HG02981 (cell line): ENCODE measurements around the gene COL16A1.

ENCODE experiments used
- ATAC-seq: cut with Tn5 transposase; IDR thresholded peaks from one replicate; pipeline ENCODE4 v1.9.1; 2021; ENCODE audit warnings: mild to moderate bottlenecking, moderate library complexity; ENCODE audit not compliant: unreplicated experiment

COL16A1 gene

DNA sequence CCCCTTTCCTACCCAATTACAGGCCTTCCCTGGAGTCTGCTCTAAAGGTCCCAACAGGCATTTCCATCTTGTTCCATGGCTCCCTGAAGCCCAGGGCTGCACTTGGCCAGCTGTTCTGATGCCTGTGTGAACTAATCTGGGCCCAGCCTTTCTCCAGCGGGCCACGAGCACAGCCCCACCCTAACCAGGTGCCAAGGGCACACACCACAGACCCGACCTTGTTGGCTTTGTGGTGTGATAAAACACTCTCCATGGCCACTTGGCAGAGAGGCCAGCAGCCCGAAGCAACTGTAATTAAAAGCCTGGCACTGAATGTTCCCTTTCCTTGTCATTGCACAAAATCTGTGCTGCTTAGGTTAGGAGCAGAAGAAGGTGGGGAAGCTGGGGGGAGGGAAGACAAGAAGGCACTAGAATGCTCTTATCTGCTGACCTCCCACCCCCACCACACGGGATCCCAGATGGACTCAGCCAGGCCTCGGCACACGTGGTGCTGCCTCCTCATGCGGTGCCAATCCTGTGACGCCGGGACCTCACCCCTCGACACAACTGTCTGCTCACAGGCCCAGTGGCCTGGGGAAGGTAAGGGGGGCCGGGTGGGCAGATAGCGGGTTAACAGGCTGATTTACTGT lies 76.4 kb downstream of the COL16A1 start:
- ATAC-seq, result no peak

DNA sequence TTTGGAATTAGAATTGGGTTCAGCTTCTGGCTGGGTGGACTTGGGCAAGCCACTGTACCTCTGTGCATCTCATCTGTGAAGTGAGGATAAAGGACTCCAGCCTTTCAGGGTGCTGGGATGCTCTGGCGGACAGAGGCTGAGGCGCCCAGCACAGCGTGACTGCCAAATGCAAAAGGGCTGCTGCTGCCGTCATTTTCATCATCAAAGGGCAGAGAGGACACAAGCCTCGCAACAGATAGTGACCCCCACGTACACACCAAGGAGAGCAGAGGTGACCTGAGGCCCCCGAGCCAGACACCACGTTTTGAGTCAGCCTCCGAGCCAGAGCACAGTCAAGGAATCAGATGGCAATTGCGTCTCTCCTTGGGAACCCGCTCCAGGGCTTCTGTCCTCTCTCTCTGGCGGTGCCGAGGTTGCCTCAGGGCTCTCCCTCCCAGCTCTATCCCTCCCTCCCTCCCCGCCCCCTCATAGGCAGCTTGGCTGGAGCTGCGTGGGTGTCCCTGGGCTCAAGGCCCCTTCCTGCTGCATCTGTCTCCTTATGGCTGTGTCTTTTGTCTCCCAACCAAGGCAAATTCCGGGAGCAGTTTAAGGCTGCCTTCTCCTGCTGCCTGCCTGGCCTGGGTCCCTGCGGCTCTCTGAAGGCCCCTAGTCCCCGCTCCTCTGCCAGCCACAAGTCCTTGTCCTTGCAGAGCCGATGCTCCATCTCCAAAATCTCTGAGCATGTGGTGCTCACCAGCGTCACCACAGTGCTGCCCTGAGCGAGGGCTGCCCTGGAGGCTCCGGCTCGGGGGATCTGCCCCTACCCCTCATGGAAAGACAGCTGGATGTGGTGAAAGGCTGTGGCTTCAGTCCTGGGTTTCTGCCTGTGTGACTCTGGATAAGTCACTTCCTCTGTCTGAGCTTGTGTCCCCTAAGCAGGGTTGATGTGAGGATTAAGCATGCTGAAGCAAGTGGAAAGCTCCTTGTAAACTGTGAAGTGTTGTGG lies 77.3 kb downstream of the COL16A1 start:
- ATAC-seq, result no peak

DNA sequence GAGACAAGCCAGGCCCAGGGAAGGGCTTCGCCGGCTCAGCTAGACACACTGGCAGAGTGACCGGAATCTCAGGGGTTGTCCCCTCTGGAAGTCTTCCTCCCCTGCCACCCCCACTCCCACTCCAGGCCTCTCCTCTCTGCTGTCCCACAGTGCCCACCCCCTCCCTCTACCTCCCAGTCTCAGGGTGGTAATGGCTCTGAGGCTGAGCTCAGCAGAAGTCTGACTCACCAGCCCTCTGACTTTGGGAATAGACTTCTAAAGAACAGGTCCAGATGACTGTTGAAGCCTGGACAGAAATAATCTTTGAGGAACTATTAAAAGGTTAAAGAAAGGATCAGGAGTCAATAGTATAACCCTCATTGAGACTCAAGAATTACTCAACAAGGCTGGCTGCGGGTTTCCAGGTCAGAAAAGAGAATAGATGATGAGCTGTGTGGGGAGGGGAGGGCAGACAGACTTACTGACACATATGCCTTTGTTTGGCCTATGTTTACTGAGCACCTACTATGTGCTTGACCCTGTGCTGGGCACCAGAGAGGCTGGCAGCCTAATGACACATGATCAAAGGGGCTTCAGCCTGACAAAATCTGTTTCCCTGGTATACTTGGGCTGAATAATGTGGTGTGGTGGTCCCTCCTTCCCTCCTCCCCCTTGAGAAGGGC lies 78.1 kb downstream of the COL16A1 start:
- ATAC-seq, result no peak

DNA sequence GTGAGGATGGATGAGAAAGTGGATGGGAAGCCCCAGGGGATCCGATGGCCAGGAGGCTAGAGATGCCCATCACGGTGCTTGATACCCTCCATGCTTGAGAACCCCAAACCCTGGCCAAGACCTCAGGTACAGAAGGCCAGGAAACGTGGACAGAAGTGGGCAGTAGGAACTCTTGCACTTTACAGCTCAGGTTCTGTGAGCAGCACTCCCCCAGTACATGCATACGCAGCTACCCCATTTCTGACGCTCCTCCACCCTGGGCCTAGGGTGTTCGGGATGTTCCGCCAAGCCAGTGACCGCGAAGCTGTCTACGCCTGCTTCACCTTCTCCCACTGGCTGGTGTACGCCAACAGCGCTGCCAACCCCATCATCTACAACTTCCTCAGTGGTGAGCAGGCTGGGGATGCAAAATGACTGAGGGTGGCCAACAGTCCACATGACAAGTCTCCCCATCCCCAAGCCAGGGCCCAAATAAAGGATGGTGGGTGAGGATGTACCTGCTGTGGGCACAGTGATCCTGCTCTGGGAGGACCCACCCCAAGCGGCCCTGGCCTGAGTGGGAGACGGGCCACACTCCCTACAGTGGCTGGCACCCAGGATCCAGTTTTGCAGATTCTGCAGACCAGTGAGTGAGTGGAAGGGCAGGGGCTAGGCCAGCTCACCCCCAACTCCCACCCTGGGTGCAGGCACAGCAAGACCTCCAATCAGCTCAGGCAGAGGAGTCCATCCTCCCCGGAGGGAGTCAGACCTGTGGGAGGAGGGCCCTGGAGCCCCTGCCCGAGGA lies 78.9 kb downstream of the COL16A1 start:
- no peak for ATAC-seq

DNA sequence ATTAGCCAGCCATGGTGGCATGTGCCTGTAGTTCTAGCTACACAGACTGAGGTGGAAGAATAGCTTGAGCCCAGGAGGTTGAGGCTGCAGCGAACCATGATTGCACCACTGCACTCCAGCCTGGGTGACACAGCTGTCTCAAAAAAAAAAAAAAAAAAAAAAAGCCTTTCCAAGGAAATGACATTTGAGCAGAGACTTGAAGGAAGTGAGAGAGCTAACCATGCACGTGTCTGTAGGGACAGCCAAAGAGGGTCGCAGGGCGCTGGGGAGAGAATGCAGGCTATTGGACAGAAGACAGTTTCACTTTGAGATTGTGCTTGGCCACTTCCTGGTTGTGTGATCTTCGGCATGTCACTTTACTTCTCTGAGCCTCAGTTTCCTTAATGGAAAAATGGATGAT lies 79.5 kb downstream of the COL16A1 start:
- no peak for ATAC-seq

DNA sequence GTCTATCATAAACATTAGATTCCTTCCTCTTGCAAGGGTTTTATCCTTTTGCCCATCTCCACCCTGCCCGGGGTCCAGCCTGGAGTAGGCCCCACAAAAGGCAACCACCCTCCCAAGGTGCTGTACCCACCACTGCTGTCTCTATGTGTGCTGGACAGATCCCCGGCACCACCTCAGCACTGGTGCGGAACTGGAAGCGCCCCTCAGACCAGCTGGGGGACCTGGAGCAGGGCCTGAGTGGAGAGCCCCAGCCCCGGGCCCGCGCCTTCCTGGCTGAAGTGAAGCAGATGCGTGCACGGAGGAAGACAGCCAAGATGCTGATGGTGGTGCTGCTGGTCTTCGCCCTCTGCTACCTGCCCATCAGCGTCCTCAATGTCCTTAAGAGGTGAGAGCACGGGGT lies 80.5 kb downstream of the COL16A1 start:
- ATAC-seq, result no peak

DNA sequence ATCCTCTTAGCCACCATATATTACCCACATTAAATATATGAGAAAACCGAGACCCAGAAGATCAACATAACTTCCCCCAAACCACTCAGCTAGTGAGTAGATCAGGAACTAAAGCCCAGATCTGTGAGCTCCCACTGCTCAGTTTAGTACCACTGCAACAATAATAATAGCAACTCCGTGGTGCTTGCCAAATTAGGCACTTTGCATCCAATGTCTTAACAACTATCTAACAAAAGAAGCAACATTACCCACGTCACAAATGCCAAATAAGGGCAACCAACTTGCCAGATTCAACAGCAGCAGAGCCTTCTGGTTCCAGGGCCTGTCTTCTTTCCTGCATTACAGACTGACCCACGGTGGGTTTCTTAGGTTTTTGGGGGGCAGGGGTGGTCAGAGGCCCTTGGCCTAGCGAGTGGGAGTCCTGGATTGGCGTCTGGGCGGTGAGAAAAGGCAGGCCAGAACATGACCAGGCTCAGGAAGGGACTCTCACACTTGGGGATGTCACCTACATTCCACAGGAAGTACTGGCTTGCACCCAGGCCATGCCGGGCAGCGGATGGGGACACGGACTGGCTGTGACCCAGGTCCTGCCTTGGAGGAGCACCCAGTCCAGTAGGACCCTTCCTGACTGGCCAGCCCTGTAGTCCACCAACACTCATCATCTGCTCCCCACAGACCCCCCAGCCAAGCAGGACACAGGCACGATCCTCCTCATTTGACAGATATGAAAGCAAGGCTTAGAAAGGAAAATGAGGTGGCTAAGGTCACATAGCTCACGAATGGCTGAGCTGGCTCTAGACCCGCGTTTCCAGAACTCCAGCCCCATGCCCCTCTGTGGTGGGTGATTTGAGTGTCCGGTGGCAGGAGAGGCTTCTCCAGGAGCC lies 81.7 kb downstream of the COL16A1 start:
- ATAC-seq, result no peak

DNA sequence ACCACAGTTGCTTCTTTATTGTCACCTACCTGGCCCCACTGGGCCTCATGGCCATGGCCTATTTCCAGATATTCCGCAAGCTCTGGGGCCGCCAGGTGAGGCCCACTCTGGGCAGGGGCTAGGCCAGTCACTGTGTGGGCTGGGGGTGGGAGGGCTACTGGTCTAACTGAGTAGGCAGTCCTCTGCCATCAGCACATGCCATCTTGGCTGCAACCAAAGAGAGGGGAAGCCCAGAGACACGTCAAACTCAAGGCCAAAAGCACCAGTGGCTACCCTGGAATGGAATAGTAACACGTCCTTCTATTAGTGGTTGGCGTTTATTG lies 82.4 kb downstream of the COL16A1 start:
- ATAC-seq, result no peak

DNA sequence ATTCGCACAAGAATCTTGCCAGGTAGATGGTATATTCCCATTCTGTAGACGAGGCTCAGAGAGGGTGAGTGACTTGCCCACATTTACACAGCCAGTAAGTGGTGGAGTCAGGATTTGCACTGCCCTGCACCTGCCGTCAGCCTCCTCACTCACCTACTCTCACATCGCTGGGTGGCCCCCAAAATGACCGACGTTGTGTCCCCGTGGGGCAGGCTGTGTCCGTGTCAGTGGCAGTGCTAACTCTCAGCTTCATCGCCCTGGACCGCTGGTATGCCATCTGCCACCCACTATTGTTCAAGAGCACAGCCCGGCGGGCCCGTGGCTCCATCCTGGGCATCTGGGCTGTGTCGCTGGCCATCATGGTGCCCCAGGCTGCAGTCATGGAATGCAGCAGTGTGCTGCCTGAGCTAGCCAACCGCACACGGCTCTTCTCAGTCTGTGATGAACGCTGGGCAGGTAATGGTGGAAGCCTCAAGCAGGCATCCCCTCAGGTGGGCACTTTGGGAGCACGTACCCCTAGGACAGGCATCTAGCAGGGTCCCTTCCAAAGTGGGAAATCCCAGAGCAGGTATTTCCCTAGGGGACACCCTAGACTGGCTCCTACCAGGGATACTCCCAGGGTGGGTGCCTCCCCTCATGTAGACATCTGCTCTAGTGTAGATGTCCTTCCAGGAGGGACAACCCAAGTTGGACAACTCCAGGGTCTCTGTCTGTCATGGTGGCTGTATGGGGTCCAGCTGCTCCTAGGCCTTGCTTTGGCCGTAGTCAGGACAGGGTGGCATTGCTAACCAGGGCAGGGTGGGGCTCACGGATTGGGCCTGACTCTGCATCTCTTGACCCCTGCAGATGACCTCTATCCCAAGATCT lies 83.0 kb downstream of the COL16A1 start:
- no peak for ATAC-seq

DNA sequence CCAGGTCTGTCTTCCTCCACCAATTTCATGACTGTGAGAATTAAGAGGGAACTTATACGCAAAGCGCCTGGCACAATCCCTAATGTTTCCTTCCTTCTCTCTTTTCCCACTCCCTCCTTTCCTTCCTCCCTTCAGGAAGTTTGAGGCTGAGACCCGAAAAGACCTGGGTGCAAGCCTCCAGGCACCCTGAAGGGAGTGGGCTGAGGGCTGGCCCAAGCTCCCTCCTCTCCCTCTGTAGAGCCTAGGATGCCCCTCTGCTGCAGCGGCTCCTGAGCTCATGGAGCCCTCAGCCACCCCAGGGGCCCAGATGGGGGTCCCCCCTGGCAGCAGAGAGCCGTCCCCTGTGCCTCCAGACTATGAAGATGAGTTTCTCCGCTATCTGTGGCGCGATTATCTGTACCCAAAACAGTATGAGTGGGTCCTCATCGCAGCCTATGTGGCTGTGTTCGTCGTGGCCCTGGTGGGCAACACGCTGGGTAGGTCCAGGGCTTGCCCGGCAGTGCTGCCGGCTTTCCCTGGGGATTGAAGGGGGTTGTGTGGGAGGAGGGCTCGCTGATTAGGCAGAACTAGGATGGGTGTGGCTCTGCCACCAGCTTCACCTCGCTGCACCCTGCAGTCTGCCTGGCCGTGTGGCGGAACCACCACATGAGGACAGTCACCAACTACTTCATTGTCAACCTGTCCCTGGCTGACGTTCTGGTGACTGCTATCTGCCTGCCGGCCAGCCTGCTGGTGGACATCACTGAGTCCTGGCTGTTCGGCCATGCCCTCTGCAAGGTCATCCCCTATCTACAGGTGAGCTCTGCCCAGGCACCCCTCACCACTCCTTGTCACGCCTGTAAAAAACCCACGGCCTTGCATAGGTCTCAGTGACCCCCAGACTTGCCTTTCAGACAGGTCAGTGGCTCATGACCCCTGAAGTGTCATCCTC lies 84.6 kb downstream of the COL16A1 start:
- no peak for ATAC-seq

DNA sequence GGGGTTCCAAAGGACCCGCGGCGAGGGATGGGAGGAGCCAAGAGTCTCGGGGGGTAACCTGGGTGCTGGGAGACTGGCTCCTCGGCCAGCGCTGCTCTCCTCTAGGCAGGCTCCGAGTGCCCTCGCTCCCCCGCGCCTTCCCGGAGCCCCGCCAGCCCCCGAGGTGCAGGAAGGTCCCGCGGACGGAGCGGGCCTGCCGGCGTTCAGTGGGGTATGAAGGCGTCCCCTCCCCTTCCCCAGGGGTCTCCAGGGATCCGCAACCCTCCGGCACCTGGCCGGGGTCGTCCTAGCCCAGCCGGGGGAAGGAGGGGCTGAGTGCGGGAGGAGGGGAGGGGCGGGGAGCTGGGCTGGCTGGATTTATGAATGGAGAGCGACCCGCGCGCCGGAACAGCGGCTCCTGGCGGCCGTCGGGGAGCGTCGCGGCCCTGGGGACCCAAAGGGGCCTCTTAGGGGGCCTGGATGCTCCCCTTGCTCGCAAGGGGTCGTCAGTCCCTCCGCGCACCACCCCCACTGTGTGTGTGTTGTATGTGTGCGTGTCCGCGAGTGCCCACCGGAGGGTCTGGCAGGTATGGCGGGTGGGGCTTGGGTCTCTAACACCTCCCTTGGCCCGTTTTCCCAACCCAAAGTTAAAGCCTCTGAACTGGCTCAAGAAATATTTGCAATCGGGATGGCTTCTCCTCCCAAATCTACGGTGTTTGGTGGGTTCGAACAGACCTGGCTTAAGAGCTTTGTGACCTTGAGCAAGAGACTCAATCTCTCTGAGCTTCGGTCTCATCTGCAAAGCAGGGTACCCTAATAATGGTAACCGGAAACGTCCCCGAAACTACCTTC lies 85.7 kb downstream of the COL16A1 start:
- no peak for ATAC-seq

DNA sequence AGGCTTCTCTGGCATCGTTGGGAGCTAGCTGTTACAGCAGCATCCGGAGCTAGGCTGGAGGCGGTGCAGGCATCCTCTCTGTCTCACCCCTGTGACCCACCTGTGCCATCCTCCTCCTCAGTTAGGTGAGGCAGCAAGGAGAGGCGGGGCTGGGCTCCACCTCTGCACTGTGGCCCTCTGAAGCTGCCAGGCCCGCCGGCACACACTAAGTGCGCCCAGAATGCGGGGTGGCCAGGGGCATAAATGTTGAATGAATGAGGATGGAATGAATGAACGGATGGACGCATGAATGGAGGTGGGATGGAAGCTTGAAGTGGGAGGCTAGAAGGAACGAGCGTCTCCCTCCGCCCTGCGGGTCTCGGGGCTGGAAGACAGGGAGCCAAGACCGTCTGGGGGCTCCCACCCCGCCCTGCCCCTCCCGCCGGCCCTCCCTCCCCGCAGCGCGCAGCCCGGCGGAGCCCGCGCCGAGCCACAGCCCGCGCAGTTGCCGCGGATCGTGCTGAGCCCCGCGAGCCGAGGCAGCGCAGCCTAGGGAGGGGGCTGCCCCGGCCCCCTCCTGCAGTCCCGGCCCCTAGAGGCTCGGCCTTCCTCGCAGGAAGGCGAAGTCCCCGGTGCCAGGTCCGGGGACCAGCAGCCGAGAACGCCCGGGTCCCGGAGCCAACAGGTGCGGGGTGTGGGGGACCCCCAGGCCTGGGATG lies 86.5 kb downstream of the COL16A1 start, which contains the start of gene HCRTR1:
Gene HCRTR1 (plus strand): TSS at position 472 of the 698 bp plus-strand sequence. CDS start 1,504 bp downstream, outside the sequence.
- ATAC-seq, result no peak

DNA sequence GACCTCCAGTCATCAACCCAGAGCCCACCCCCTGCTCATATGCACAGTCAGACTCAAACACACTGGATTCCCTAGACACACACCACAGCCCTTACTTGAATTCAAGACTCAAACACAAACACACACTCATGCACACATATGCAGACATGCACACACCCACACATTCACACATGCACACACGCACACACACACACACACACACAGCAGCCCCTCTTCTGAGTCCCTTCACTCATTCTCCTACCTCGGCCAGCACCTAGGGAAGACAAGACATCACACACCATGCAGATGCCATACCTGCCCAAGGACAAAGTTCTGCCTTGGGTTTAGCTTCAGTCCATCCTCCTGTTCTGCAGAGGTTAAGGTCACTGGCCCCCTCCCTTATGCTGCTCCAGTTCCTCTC lies 87.9 kb downstream of the COL16A1 start:
- no peak for ATAC-seq

DNA sequence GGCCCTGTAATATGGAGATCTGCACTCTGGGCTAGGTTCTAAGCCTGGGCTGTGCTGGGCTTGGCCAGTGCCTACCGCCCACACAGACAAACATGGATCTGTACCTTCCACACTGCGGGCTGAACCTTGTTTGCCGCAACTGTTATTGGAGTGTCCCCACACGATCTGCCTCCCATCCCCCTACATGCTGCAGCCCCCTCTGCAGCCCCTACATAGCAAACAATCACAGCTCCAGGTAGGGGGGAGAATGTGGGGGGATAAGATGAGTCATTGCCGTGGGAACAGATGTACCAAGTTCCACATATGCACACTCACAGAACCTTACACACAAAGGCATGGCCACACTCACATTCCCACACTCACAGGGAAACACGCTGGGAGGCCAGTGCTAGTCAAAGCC lies 88.4 kb downstream of the COL16A1 start:
- no peak for ATAC-seq

DNA sequence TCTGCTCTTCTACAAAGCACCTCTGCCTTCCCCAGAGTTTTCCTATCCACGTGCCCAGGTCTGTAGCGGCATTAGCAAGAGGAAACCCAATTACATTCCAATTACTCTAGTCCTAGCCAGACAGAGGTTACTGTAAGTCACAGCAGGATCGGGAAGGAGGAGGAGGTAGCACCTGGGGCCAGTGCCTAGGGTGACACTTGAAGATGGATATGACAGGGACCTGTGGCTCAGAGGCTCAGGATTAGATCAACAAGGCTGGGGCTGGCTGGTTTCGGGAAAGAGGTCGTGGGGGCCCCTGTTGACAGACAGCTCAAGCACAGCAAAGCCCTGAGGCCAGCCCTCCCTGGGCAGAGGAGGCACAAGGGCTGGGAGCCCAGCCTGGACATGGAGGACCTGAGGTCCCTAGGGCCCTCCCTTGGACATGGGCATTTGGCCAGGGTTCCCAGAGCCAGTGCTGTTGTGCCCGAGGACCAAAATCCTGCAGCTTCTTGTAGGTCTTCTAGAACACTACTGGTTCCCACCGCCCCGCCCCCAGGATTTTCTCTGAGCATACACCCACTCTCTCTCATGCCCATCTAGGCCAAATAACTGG lies 89.3 kb downstream of the COL16A1 start:
- no peak for ATAC-seq

DNA sequence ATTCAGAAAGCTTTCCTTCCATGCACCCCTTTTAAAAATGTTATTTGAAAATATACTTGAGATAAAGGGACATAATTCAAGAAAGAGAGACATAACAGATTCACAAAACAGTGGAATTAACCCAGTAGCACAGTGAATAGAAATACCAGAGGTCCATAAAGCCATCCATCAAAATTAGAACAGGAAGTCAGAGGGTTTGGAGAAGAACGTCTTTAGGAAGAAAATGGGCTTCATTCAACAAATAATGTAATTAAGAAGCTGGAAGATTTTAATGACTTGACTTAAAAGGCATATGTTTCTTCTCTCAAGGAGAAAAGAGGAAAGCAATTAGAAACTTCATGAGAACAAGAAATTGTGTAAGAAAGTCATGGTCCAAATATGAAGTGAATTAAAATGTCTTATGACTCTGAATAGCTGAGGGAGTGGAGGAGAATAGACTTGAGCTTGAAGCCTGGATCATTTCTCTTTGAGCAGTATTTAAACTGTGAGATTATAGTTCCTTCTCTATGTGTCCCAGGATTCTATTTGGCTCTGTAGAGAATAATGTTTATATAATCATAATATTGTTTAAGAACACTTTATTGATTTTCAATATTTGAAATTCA lies 94.2 kb downstream of the COL16A1 start:
- ATAC-seq, result no peak
